Hippocampal formation (tissue), 2 donors: ENCODE results near the gene PAAF1.
A peak's percentile ranks its signal among the peaks of the same experiment; 100 is the strongest.
"Not testable (repeated sequence)": the region's sequence is repeated elsewhere in the genome, so short reads cannot be mapped to it uniquely, and the experiment has no call there.

Source experiments
- DNase-seq, 2 donors: peaks; one replicate each; lab custom pipeline; 2025; lab: John Stamatoyannopoulos, UW

PAAF1 gene

GRCh38 chr11:73876424-73877310, at the start of gene PAAF1, which contains the start of gene COA4:
Gene PAAF1 (plus strand): TSS chr11:73876999. CDS start chr11:73877022, 23 bp downstream.
Gene COA4 (minus strand): TSS chr11:73876846. CDS start chr11:73873378, 3,468 bp downstream.
- DNase-seq = peak; percentile 92 to 96

- no peak for DNase-seq
Observed at GRCh38 chr11:73830261-73830660, 46.5 kb upstream of the PAAF1 start.

GRCh38 chr11:73833067-73833466, 43.7 kb upstream of the PAAF1 start:
- no peak for DNase-seq

- no peak for DNase-seq
Observed at GRCh38 chr11:73838443-73839122, 38.2 kb upstream of the PAAF1 start.

- DNase-seq = no peak
Observed at GRCh38 chr11:73839123-73839457, 37.7 kb upstream of the PAAF1 start.

GRCh38 chr11:73851046-73851764, 25.6 kb upstream of the PAAF1 start:
- no peak for DNase-seq

- no peak for DNase-seq
Observed at GRCh38 chr11:73852049-73852448, 24.8 kb upstream of the PAAF1 start.

GRCh38 chr11:73854680-73855079, 22.1 kb upstream of the PAAF1 start:
- no peak for DNase-seq

- peak; percentile 32 to 84 for DNase-seq
Observed at GRCh38 chr11:73856031-73856567, 20.7 kb upstream of the PAAF1 start.

- no peak for DNase-seq
Observed at GRCh38 chr11:73859671-73860070, 17.1 kb upstream of the PAAF1 start.

- DNase-seq = no peak
Observed at GRCh38 chr11:73860202-73860601, 16.6 kb upstream of the PAAF1 start.

- DNase-seq = no peak
Observed at GRCh38 chr11:73862986-73863385, 13.8 kb upstream of the PAAF1 start.

GRCh38 chr11:73866095-73866579, 10.7 kb upstream of the PAAF1 start:
- DNase-seq = no peak

- no peak for DNase-seq
Observed at GRCh38 chr11:73866586-73866996, 10.2 kb upstream of the PAAF1 start.

- DNase-seq = no peak
Observed at GRCh38 chr11:73869332-73869949, 7.4 kb upstream of the PAAF1 start.

- no peak for DNase-seq
Observed at GRCh38 chr11:73870261-73870660, 6.5 kb upstream of the PAAF1 start.

- DNase-seq = no peak
Observed at GRCh38 chr11:73872749-73873357, 3.9 kb upstream of the PAAF1 start.

- DNase-seq = no peak
Observed at GRCh38 chr11:73875380-73875779, 1.4 kb upstream of the PAAF1 start.

GRCh38 chr11:73875840-73876239, 959 bp upstream of the PAAF1 start:
- DNase-seq = no peak

- DNase-seq = no peak
Observed at GRCh38 chr11:73878771-73879170, 2.0 kb downstream of the PAAF1 start.

GRCh38 chr11:73880449-73880848, 3.6 kb downstream of the PAAF1 start:
- not testable (repeated sequence) for DNase-seq
